HepG2 (cell line): ENCODE results near the gene ARHGEF26. TPM values are rescaled to one million over a fixed set of nuclear protein-coding genes. Genes with fewer than 3 reads are reported as not detected.
A peak's percentile ranks its signal among the peaks of the same experiment; 100 is the strongest.

Source experiments
- AHDC1 ChIP-seq: sonication (generic); formaldehyde crosslinking; IDR thresholded peaks from 2 replicates; pipeline ENCODE4 v1.5.1; 2020; ENCODE audit warnings: mild to moderate bottlenecking, missing genetic modification reagents, borderline replicate concordance
- ARID4A ChIP-seq: sonication (generic); formaldehyde crosslinking; IDR thresholded peaks from 2 replicates; pipeline ENCODE4 v1.5.0; 2020; ENCODE audit warnings: mild to moderate bottlenecking, missing genetic modification reagents, borderline replicate concordance
- HOXA3 ChIP-seq: sonication (generic); formaldehyde crosslinking; IDR thresholded peaks from 2 replicates; pipeline ENCODE4 v1.5.0; 2020; ENCODE audit warnings: missing genetic modification reagents
- MYPOP ChIP-seq: sonication (generic); formaldehyde crosslinking; IDR thresholded peaks from 2 replicates; pipeline ENCODE4 v1.8.1; 2023; ENCODE audit warnings: mild to moderate bottlenecking, moderate library complexity, missing genetic modification reagents
- PBX3 ChIP-seq: sonication (generic); formaldehyde crosslinking; IDR thresholded peaks from 2 replicates; pipeline ENCODE4 v1.8.1; 2023; ENCODE audit warnings: missing genetic modification reagents, inconsistent platforms, borderline replicate concordance
- PHB2 ChIP-seq: fragments of 450-650 bp; IDR thresholded peaks from 2 replicates; pipeline ENCODE4 v1.6.1; 2018; ENCODE audit not compliant: partially characterized antibody
- SUZ12 ChIP-seq: fragments of 150-350 bp; IDR thresholded peaks from 2 replicates; pipeline ENCODE4 v1.6.1; 2014; ENCODE audit warnings: low read depth, low read length
- TERF1 ChIP-seq: sonication (generic); formaldehyde crosslinking; IDR thresholded peaks from 2 replicates; pipeline ENCODE4 v1.8.0; 2022; ENCODE audit warnings: mild to moderate bottlenecking, missing genetic modification reagents, moderate library complexity
- TOPORS ChIP-seq: sonication (generic); formaldehyde crosslinking; IDR thresholded peaks from 2 replicates; pipeline ENCODE4 v1.8.0; 2023; ENCODE audit warnings: mild to moderate bottlenecking, missing genetic modification reagents
- XRCC5 ChIP-seq: fragments of 200-400 bp; formaldehyde crosslinking; optimal IDR thresholded peaks from 2 replicates; pipeline ENCODE3; 2017; ENCODE audit warnings: mild to moderate bottlenecking, low read length
- ZEB1 ChIP-seq: IDR thresholded peaks from 2 replicates; pipeline ENCODE4 v1.6.1; 2012; ENCODE audit warnings: mild to moderate bottlenecking, low read depth, inconsistent platforms; ENCODE audit not compliant: insufficient replicate concordance
- ZKSCAN5 ChIP-seq: sonication (generic); formaldehyde crosslinking; IDR thresholded peaks from 2 replicates; pipeline ENCODE4 v1.5.1; 2020; ENCODE audit warnings: mild to moderate bottlenecking, missing genetic modification reagents
- ZNF251 ChIP-seq: sonication (generic); formaldehyde crosslinking; IDR thresholded peaks from 2 replicates; pipeline ENCODE4 v1.9.0; 2021; ENCODE audit warnings: mild to moderate bottlenecking, missing genetic modification reagents
- ZNF256 ChIP-seq: sonication (generic); formaldehyde crosslinking; conservative IDR thresholded peaks from 2 replicates; pipeline ENCODE4 v1.4.0; 2020; ENCODE audit warnings: missing genetic modification reagents
- ZNF572 ChIP-seq: sonication (generic); formaldehyde crosslinking; IDR thresholded peaks from 2 replicates; pipeline ENCODE4 v1.5.1; 2020; ENCODE audit warnings: mild to moderate bottlenecking, missing genetic modification reagents
- ZNF580 ChIP-seq: IDR thresholded peaks from 2 replicates; pipeline ENCODE4 v1.6.1; 2016; ENCODE audit warnings: low read depth, borderline replicate concordance
- polyA plus RNA-seq, 8 experiments: library from polyadenylated mRNA; depleted of rRNA in 3 of 8; stranded (reverse) in 7 of 8; unstranded in 1 of 8; fragments of >200 nt; fragmentation: Illumina TruSeq in 4 of 8; extraction: Trizol in 4 of 8; gene quantifications; 2 replicates each; pipeline versions ENCODE4 v1.2.1 to v1.2.3, GENCODE V29; 2011 to 2016; ENCODE audit warnings: low read depth in 4 of 8, missing spikeins in 1 of 8, mixed read lengths in 1 of 8; ENCODE audit not compliant: insufficient read depth in 1 of 8
- total RNA-seq, 5 experiments: library from RNA; depleted of rRNA; stranded (reverse); fragments of >200 nt; fragmentation: Illumina TruSeq; extraction: Trizol; gene quantifications; 2 replicates each; pipeline ENCODE4 v1.2.3, GENCODE V29; 2016; ENCODE audit warnings: low read depth in 1 of 5

ARHGEF26 gene
- total and polyA plus RNA-seq, 2 of the 13 experiments (the other 11 are each of a cell fraction or from before 2014, with no cell fraction given): 0.74 to 6.1 TPM

GRCh38 chr3:154139996-154140436 lies 18.8 kb downstream of the ARHGEF26 start (continued):
- TF ChIP-seq TOPORS (CRISPR knock-in tag) (no peak), XRCC5 (no peak), ZNF580 (CRISPR knock-in tag) (no peak; the same call in 1 of the 2 replicates), ZEB1 (peak; percentile 69), ZNF251 (CRISPR knock-in tag) (no peak), ZNF256 (CRISPR knock-in tag) (no peak), AHDC1 (CRISPR knock-in tag) (peak; percentile 95), ZKSCAN5 (CRISPR knock-in tag) (no peak), ZNF572 (CRISPR knock-in tag) (no peak), PBX3 (CRISPR knock-in tag) (no peak), ARID4A (CRISPR knock-in tag) (no peak; the same call in 1 of the 2 replicates), TERF1 (CRISPR knock-in tag) (no peak), SUZ12 (no peak), HOXA3 (CRISPR knock-in tag) (peak; percentile 59; the same call in 1 of the 2 replicates), MYPOP (CRISPR knock-in tag) (peak; percentile 47; the same call in 1 of the 2 replicates), PHB2 (no peak)
